HCT116 (cell line): ENCODE data around the gene CNNM3. TPM values are rescaled to one million over a fixed set of nuclear protein-coding genes. Genes with fewer than 3 reads are reported as not detected.
A peak's percentile ranks its signal among the peaks of the same experiment; 100 is the strongest.

Experiments
- ATAC-seq: fragments of 200-7000 bp; cut with Tn5 transposase; 2 replicates; pipeline ENCODE4 v1.9.1; 2020; ENCODE audit warnings: mild to moderate bottlenecking, moderate library complexity
- BruUV-seq: library from RNA; stranded (reverse); fragments of 400-500 nt; replicated peaks from 2 replicates; lab custom pipeline; 2021; lab: Mats Ljungman, UMichigan
- CTCF ChIA-PET: fragments of 300-600 bp; sonication (Branson Sonifier 250); formaldehyde crosslinking; loops from one replicate; lab custom pipeline; 2021; ENCODE audit warnings: antibody characterized with exemption; lab: Charles Lee
- POLR2A ChIA-PET: fragments of 300-600, 350-600 bp; sonication (Branson Sonifier 250); formaldehyde crosslinking; loops from one replicate; lab custom pipeline; 2021; ENCODE audit warnings: antibody characterized with exemption; lab: Charles Lee
- RAD21 ChIA-PET, 2 experiments: fragments of 300-600 bp; sonication (Branson Sonifier 250); formaldehyde crosslinking; loops; one replicate each; lab custom pipeline; 2023; ENCODE audit warnings: low total read pairs in 2 of 2; ENCODE audit not compliant: uncharacterized antibody in 2 of 2, unreplicated experiment in 2 of 2, low non-redundant PET in 1 of 2; lab: Charles Lee
- DNase-seq: peaks from one replicate; pipeline ENCODE4 v3.0.0-alpha.2; 2010; ENCODE audit warnings: low read depth, low spot score
- H2AFZ ChIP-seq: fragments of 200-600 bp; shearing (Covaris generic), sonication (generic); 2 replicates; pipeline ENCODE4 v1.6.1; 2017; ENCODE audit warnings: low read depth, mixed run types, mixed read lengths, antibody characterized with exemption, low read length; ENCODE audit not compliant: poor library complexity, severe bottlenecking
- H3K27ac ChIP-seq: 2 replicates; pipeline ENCODE4 v1.5.1; 2012; ENCODE audit warnings: low read depth, low read length
- H3K27me3 ChIP-seq: fragments of 200-600 bp; sonication (generic); 2 replicates; pipeline ENCODE4 v1.6.1; 2016; ENCODE audit warnings: mixed run types, low read length, mixed read lengths; ENCODE audit not compliant: insufficient read depth
- H3K36me3 ChIP-seq, 2 experiments: fragments of 200-500 bp in 1 of 2; fragments of 200-600 bp in 1 of 2; sonication (Bioruptor generic) in 1 of 2; sonication (generic) in 1 of 2; 2 replicates each; pipeline versions ENCODE4 v1.5.1 to v1.6.1; 2014 to 2016; ENCODE audit warnings: low read length in 2 of 2, inconsistent platforms in 1 of 2, mixed read lengths in 1 of 2, mixed run types in 1 of 2; ENCODE audit not compliant: insufficient read depth in 2 of 2, control insufficient read depth in 1 of 2
- H3K4me1 ChIP-seq, 2 experiments: fragments of 200-600 bp in 1 of 2; sonication (generic) in 1 of 2; 2 replicates each; pipeline versions ENCODE4 v1.5.1 to v1.6.1; 2012 to 2017; ENCODE audit warnings: low read length in 2 of 2, inconsistent platforms in 1 of 2, mild to moderate bottlenecking in 1 of 2, mixed read lengths in 1 of 2, mixed run types in 1 of 2, moderate library complexity in 1 of 2; ENCODE audit not compliant: insufficient read depth in 2 of 2, control insufficient read depth in 1 of 2
- H3K4me2 ChIP-seq: fragments of 200-600 bp; sonication (generic); 2 replicates; pipeline ENCODE4 v1.6.1; 2017; ENCODE audit warnings: mixed run types, low read length, mixed read lengths
- H3K4me3 ChIP-seq, 2 experiments: fragments of 200-600 bp in 1 of 2; sonication (generic) in 1 of 2; replicated peaks in 1 of 2; 2 replicates each; pipeline ENCODE4 v1.5.1; 2011 to 2016; ENCODE audit warnings: low read length in 2 of 2, control low read depth in 1 of 2, low read depth in 1 of 2, mild to moderate bottlenecking in 1 of 2, mixed read lengths in 1 of 2, mixed run types in 1 of 2
- H3K79me2 ChIP-seq: fragments of 200-600 bp; sonication (generic); 2 replicates; pipeline ENCODE4 v1.6.1; 2017; ENCODE audit warnings: mild to moderate bottlenecking, mixed run types, low read length, moderate library complexity, mixed read lengths; ENCODE audit not compliant: insufficient read depth
- H3K9ac ChIP-seq: fragments of 200-600 bp; sonication (generic); 2 replicates; pipeline ENCODE4 v1.6.1; 2016; ENCODE audit warnings: low read length, mixed read lengths
- H3K9me2 ChIP-seq: fragments of 200-600 bp; sonication (generic), shearing (Covaris generic); 2 replicates; pipeline ENCODE4 v1.6.1; 2017; ENCODE audit warnings: mixed run types, mild to moderate bottlenecking, moderate library complexity; ENCODE audit not compliant: insufficient read depth
- H3K9me3 ChIP-seq, 2 experiments: fragments of 200-500 bp in 1 of 2; fragments of 200-600 bp in 1 of 2; sonication (Bioruptor generic) in 1 of 2; sonication (generic) in 1 of 2; 2 replicates each; pipeline ENCODE4 v1.6.1; 2014 to 2017; ENCODE audit warnings: low read length in 2 of 2, mixed read lengths in 2 of 2, inconsistent platforms in 1 of 2, low read depth in 1 of 2, mild to moderate bottlenecking in 1 of 2, mixed run types in 1 of 2, moderate library complexity in 1 of 2; ENCODE audit not compliant: control insufficient read depth in 1 of 2, insufficient read depth in 1 of 2
- H4K20me1 ChIP-seq: fragments of 200-600 bp; sonication (generic), shearing (Covaris generic); 2 replicates; pipeline ENCODE4 v1.6.1; 2017; ENCODE audit warnings: mixed run types, mild to moderate bottlenecking, moderate library complexity; ENCODE audit not compliant: insufficient read depth
- CBX3 ChIP-seq: IDR thresholded peaks from 2 replicates; pipeline ENCODE4 v1.6.1; 2012; ENCODE audit warnings: low read depth
- CEBPB ChIP-seq: IDR thresholded peaks from 2 replicates; pipeline ENCODE4 v1.6.1; 2012; ENCODE audit warnings: low read depth
- EGR1 ChIP-seq: IDR thresholded peaks from 2 replicates; pipeline ENCODE4 v1.6.1; 2012; ENCODE audit warnings: low read depth
- ELF1 ChIP-seq: IDR thresholded peaks from 2 replicates; pipeline ENCODE4 v1.6.1; 2012; ENCODE audit warnings: low read depth, borderline replicate concordance
- EZH2 ChIP-seq: fragments of 200-600 bp; sonication (generic); IDR thresholded peaks from 2 replicates; pipeline ENCODE4 v1.6.1; 2017; ENCODE audit warnings: antibody characterized with exemption, mixed run types
- EZH2phosphoT487 ChIP-seq: fragments of 200-600 bp; IDR thresholded peaks from 2 replicates; pipeline ENCODE4 v1.6.1; 2018; ENCODE audit warnings: antibody characterized with exemption, borderline replicate concordance
- FOSL1 ChIP-seq: IDR thresholded peaks from 2 replicates; pipeline ENCODE4 v1.6.1; 2012; ENCODE audit warnings: low read depth
- JUND ChIP-seq: IDR thresholded peaks from 2 replicates; pipeline ENCODE4 v1.6.1; 2012
- POLR2AphosphoS5 ChIP-seq: IDR thresholded peaks from 2 replicates; pipeline ENCODE4 v1.6.1; 2011; ENCODE audit warnings: mild to moderate bottlenecking, low read depth, low read length, moderate library complexity
- RAD21 ChIP-seq: IDR thresholded peaks from 2 replicates; pipeline ENCODE4 v1.6.1; 2012; ENCODE audit warnings: low read depth, mild to moderate bottlenecking
- SIN3A ChIP-seq: IDR thresholded peaks from 2 replicates; pipeline ENCODE4 v1.6.1; 2012; ENCODE audit warnings: low read depth
- SP1 ChIP-seq: IDR thresholded peaks from 2 replicates; pipeline ENCODE4 v1.6.1; 2012; ENCODE audit warnings: low read depth
- TCF7L2 ChIP-seq: IDR thresholded peaks from 2 replicates; pipeline ENCODE4 v1.7.0; 2011; ENCODE audit warnings: borderline replicate concordance, inconsistent platforms; ENCODE audit not compliant: insufficient read depth, insufficient read length; ENCODE audit errors: extremely low read depth
- ZFX ChIP-seq: fragments of 450-650 bp; IDR thresholded peaks from 2 replicates; pipeline ENCODE4 v1.6.1; 2017
- ZNF274 ChIP-seq: fragments of 200-500 bp; sonication (Bioruptor generic); IDR thresholded peaks from 2 replicates; pipeline ENCODE4 v1.6.1; 2014; ENCODE audit warnings: mild to moderate bottlenecking, low read depth, low read length, inconsistent platforms
- intact Hi-C: fragments of 100-400 bp; cut with micrococcal nuclease; formaldehyde crosslinking; loops from 2 replicates; pipeline ENCODE4 v1.10.0; 2022
- total RNA-seq: library from RNA; stranded (reverse); gene quantifications from one replicate; pipeline ENCODE4 v1.2.1, GENCODE V29; 2021; ENCODE audit not compliant: unreplicated experiment
- TF ChIP-seq, protein P1 (sequence below): IDR thresholded peaks from 2 replicates; pipeline ENCODE4 v1.6.1; 2012
- TF ChIP-seq, protein P2 (sequence below): IDR thresholded peaks from 2 replicates; pipeline ENCODE4 v1.6.1; 2012; ENCODE audit warnings: low read depth

The CNNM3 gene
- total RNA-seq, 1 experiment from 2014 or later = 31.1 TPM

DNA sequence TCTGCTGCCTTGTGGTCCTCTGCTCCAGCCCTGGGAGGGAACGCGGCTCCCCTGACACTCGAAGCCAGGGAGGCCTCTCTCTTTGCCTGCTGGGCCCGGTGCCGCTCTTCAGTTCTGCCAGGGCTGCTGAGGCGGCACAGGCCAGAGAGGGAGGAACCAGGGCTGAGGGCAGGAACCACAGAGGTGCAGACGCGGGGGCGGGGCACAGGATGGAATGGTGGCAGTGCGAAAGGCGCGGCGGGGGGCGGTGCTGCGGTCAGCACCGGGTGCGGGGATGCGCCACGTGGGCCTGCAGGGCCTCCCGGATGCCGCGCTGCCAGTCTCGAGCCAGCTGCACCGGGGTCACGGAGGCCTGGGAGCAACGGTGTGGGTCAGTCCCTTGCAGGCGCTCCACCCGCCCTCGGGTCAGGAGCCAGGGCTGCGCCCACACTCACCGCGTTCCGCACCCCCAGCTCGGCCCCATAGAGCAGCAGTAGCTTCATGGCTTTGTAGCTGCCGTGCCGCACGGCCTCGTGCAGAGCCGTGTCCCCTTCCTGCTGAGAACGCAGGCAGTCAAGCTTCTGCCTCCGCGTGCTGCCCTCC lies 23.3 kb downstream of the CNNM3 start:
- H3K9me2 ChIP-seq = no peaks in the 10 kb centered on the region
- no peak overlapping the region for H3K4me2 ChIP-seq
- BruUV-seq = no TSS peak
- H2AFZ ChIP-seq = no peak overlapping the region
- intact Hi-C loops = no loop called here
- no peaks in the 10 kb centered on the region for H3K4me1 ChIP-seq
- no peaks in the 10 kb centered on the region for H4K20me1 ChIP-seq
- DNase-seq = no peak
- RAD21 ChIA-PET = no interaction called here
- CTCF ChIA-PET = no interaction called here
- POLR2A ChIA-PET = no interaction called here
- peak; percentile 28; the same call in 1 of the 2 replicates for ATAC-seq
- TF ChIP-seq CEBPB (no peak), ELF1 (no peak), SIN3A (no peak), POLR2AphosphoS5 (no peak), CBX3 (no peak), ZNF274 (no peak), EZH2phosphoT487 (no peak), ZFX (no peak), RAD21 (no peak), EZH2 (no peak), FOSL1 (no peak), TCF7L2 (no peak), JUND (no peak), SP1 (no peak), EGR1 (no peak)
- TF ChIP-seq, protein P1, sequence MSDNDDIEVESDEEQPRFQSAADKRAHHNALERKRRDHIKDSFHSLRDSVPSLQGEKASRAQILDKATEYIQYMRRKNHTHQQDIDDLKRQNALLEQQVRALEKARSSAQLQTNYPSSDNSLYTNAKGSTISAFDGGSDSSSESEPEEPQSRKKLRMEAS = no peak
- TF ChIP-seq, protein P2, sequence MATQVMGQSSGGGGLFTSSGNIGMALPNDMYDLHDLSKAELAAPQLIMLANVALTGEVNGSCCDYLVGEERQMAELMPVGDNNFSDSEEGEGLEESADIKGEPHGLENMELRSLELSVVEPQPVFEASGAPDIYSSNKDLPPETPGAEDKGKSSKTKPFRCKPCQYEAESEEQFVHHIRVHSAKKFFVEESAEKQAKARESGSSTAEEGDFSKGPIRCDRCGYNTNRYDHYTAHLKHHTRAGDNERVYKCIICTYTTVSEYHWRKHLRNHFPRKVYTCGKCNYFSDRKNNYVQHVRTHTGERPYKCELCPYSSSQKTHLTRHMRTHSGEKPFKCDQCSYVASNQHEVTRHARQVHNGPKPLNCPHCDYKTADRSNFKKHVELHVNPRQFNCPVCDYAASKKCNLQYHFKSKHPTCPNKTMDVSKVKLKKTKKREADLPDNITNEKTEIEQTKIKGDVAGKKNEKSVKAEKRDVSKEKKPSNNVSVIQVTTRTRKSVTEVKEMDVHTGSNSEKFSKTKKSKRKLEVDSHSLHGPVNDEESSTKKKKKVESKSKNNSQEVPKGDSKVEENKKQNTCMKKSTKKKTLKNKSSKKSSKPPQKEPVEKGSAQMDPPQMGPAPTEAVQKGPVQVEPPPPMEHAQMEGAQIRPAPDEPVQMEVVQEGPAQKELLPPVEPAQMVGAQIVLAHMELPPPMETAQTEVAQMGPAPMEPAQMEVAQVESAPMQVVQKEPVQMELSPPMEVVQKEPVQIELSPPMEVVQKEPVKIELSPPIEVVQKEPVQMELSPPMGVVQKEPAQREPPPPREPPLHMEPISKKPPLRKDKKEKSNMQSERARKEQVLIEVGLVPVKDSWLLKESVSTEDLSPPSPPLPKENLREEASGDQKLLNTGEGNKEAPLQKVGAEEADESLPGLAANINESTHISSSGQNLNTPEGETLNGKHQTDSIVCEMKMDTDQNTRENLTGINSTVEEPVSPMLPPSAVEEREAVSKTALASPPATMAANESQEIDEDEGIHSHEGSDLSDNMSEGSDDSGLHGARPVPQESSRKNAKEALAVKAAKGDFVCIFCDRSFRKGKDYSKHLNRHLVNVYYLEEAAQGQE = no peak
- H3K9me3 ChIP-seq = no peaks in the 10 kb centered on the region
- H3K27ac ChIP-seq = no peak overlapping the region
- H3K79me2 ChIP-seq = no peaks in the 10 kb centered on the region
- H3K36me3 ChIP-seq = 0 out of 4 replicates have a peak, but pooled peaks cover 0 to 8% of the 10 kb centered on the region in 2 experiments
- no peaks in the 10 kb centered on the region for H3K27me3 ChIP-seq
- no peak overlapping the region for H3K4me3 ChIP-seq
- H3K9ac ChIP-seq = no peak overlapping the region
